DOHH2 (cell line): ENCODE measurements around the gene PRKG2.

Source experiments
- H3F3A ChIP-seq: fragments of 200-600 bp; sonication (generic), shearing (Covaris generic); 2 replicates; pipeline ENCODE4 v1.6.0; 2016; ENCODE audit warnings: antibody characterized with exemption, mild to moderate bottlenecking; ENCODE audit not compliant: control insufficient read depth, insufficient read depth
- H3K27ac ChIP-seq: fragments of 200-600 bp; sonication (generic); 2 replicates; pipeline ENCODE4 v1.5.1; 2014; ENCODE audit warnings: low read depth, mild to moderate bottlenecking, low read length, moderate library complexity
- H3K27me3 ChIP-seq: fragments of 200-600 bp; sonication (generic); 2 replicates; pipeline ENCODE4 v1.6.1; 2014; ENCODE audit warnings: mild to moderate bottlenecking, low read length, mixed read lengths; ENCODE audit not compliant: control insufficient read depth
- H3K36me3 ChIP-seq: fragments of 200-600 bp; sonication (generic); 2 replicates; pipeline ENCODE4 v1.6.1; 2014; ENCODE audit warnings: mild to moderate bottlenecking, low read length, moderate library complexity, mixed read lengths; ENCODE audit not compliant: control insufficient read depth
- H3K4me1 ChIP-seq: fragments of 200-600 bp; sonication (generic); 2 replicates; pipeline ENCODE4 v1.6.1; 2014; ENCODE audit warnings: mild to moderate bottlenecking, low read length, mixed read lengths; ENCODE audit not compliant: control insufficient read depth
- H3K4me2 ChIP-seq: fragments of 200-600 bp; sonication (generic); 2 replicates; pipeline ENCODE4 v1.6.0; 2014; ENCODE audit warnings: mild to moderate bottlenecking, low read length, moderate library complexity
- H3K4me3 ChIP-seq: fragments of 200-600 bp; sonication (generic); 2 replicates; pipeline ENCODE4 v1.5.1; 2014; ENCODE audit warnings: mild to moderate bottlenecking, low read length, mixed read lengths
- H3K79me2 ChIP-seq: fragments of 200-600 bp; sonication (generic); 2 replicates; pipeline ENCODE4 v1.6.1; 2014; ENCODE audit warnings: mild to moderate bottlenecking, low read length, mixed read lengths; ENCODE audit not compliant: control insufficient read depth
- H3K9me2 ChIP-seq: fragments of 200-600 bp; sonication (generic); replicated peaks from 2 replicates; pipeline ENCODE4 v1.6.1; 2014; ENCODE audit warnings: mild to moderate bottlenecking, low read length, mixed read lengths; ENCODE audit not compliant: control insufficient read depth
- H3K9me3 ChIP-seq: fragments of 200-600 bp; sonication (generic); 2 replicates; pipeline ENCODE4 v1.6.1; 2014; ENCODE audit warnings: antibody characterized with exemption, low read length, mixed read lengths; ENCODE audit not compliant: control insufficient read depth, insufficient read depth
- H4K20me1 ChIP-seq: fragments of 200-600 bp; sonication (generic); 2 replicates; pipeline ENCODE4 v1.6.0; 2014; ENCODE audit warnings: low read depth, mild to moderate bottlenecking, antibody characterized with exemption, low read length, moderate library complexity; ENCODE audit not compliant: control insufficient read depth, insufficient read depth
- CTCF ChIP-seq: fragments of 200-600 bp; sonication (generic); IDR thresholded peaks from one replicate; pipeline ENCODE4 v1.5.1; 2014; ENCODE audit warnings: antibody characterized with exemption, mild to moderate bottlenecking, low read depth, low read length; ENCODE audit not compliant: poor library complexity, severe bottlenecking
- EZH2phosphoT487 ChIP-seq: fragments of 200-600 bp; sonication (generic); IDR thresholded peaks from 2 replicates; pipeline ENCODE4 v1.6.1; 2017; ENCODE audit warnings: borderline replicate concordance, mild to moderate bottlenecking, antibody characterized with exemption, low read length, moderate library complexity, mixed read lengths

Gene PRKG2

GRCh38 chr4:81096566-81096965, 118.5 kb downstream of the PRKG2 start:
- H3K36me3 ChIP-seq: no peaks in the 10 kb centered on the region
- H3K4me1 ChIP-seq: no peaks in the 10 kb centered on the region
- H3K4me3 ChIP-seq: no peak overlapping the region
- no peaks in the 10 kb centered on the region for H3K79me2 ChIP-seq
- no peak overlapping the region for H3K4me2 ChIP-seq
- no peaks in the 10 kb centered on the region for H3K9me2 ChIP-seq
- H3K27ac ChIP-seq: no peak overlapping the region
- H3F3A ChIP-seq: no peaks in the 10 kb centered on the region
- no peaks in the 10 kb centered on the region for H3K9me3 ChIP-seq
- H4K20me1 ChIP-seq: no peaks in the 10 kb centered on the region
- H3K27me3 ChIP-seq: no peaks in the 10 kb centered on the region
- no peak for TF ChIP-seq EZH2phosphoT487
- TF ChIP-seq CTCF: no peak

- Histone ChIP-seq H3K79me2 (no peaks in the 10 kb centered on the region), H4K20me1 (no peaks in the 10 kb centered on the region), H3K27me3 (no peaks in the 10 kb centered on the region), H3K9me3 (no peaks in the 10 kb centered on the region), H3K4me3 (no peak overlapping the region), H3F3A (no peaks in the 10 kb centered on the region), H3K27ac (no peak overlapping the region), H3K9me2 (no peaks in the 10 kb centered on the region), H3K36me3 (no peaks in the 10 kb centered on the region), H3K4me1 (no peaks in the 10 kb centered on the region), H3K4me2 (no peak overlapping the region)
- TF ChIP-seq CTCF (no peak), EZH2phosphoT487 (no peak)
Measured at GRCh38 chr4:81095389-81095788, 119.6 kb downstream of the PRKG2 start.

- TF ChIP-seq CTCF (no peak), EZH2phosphoT487 (no peak)
- no peaks in the 10 kb centered on the region for H3K79me2 ChIP-seq
- H3K4me2 ChIP-seq: no peak overlapping the region
- H3K4me1 ChIP-seq: no peaks in the 10 kb centered on the region
- no peak overlapping the region for H3K4me3 ChIP-seq
- H3K9me3 ChIP-seq: no peaks in the 10 kb centered on the region
- H3K27me3 ChIP-seq: no peaks in the 10 kb centered on the region
- H3K36me3 ChIP-seq: no peaks in the 10 kb centered on the region
- H4K20me1 ChIP-seq: no peaks in the 10 kb centered on the region
- no peaks in the 10 kb centered on the region for H3F3A ChIP-seq
- no peak overlapping the region for H3K27ac ChIP-seq
- no peaks in the 10 kb centered on the region for H3K9me2 ChIP-seq
Measured at GRCh38 chr4:81093720-81094401, 121.2 kb downstream of the PRKG2 start.
